PFSK-1 (cell line): ENCODE data around the gene TSBP1.

ENCODE experiments used
- FOXP2 ChIP-seq: optimal IDR thresholded peaks from 2 replicates; pipeline ENCODE3; 2011; ENCODE audit warnings: borderline replicate concordance, control low read depth, inconsistent platforms; ENCODE audit not compliant: insufficient read depth; ENCODE audit errors: extremely low read length, extremely low read depth
- POLR2AphosphoS5 ChIP-seq: IDR thresholded peaks from 2 replicates; pipeline ENCODE4 v1.6.1; 2012; ENCODE audit warnings: low read depth, mild to moderate bottlenecking, control low read depth, low read length, moderate library complexity
- SIN3A ChIP-seq: IDR thresholded peaks from 2 replicates; pipeline ENCODE4 v1.6.1; 2012; ENCODE audit warnings: mild to moderate bottlenecking, low read length, moderate library complexity, borderline replicate concordance; ENCODE audit not compliant: insufficient read depth
- TAF1 ChIP-seq: IDR thresholded peaks from 2 replicates; pipeline ENCODE4 v1.6.1; 2012; ENCODE audit warnings: low read length, control low read depth, borderline replicate concordance; ENCODE audit not compliant: insufficient read depth
- TF ChIP-seq, protein P1 (sequence below), 2 experiments: IDR thresholded peaks; 2 replicates each; pipeline versions ENCODE4 v1.6.1 to v1.8.0; 2011 to 2012; ENCODE audit warnings: low read depth in 2 of 2, low read length in 2 of 2, control low read depth in 1 of 2, inconsistent platforms in 1 of 2, mild to moderate bottlenecking in 1 of 2, moderate library complexity in 1 of 2; ENCODE audit not compliant: insufficient read depth in 1 of 2

Gene TSBP1

GRCh38 chr6:32401284-32401963 is 29.7 kb upstream of the TSBP1 start:
- TF ChIP-seq SIN3A (no peak), POLR2AphosphoS5 (no peak), TAF1 (no peak), FOXP2 (no peak)
- TF ChIP-seq, protein P1, sequence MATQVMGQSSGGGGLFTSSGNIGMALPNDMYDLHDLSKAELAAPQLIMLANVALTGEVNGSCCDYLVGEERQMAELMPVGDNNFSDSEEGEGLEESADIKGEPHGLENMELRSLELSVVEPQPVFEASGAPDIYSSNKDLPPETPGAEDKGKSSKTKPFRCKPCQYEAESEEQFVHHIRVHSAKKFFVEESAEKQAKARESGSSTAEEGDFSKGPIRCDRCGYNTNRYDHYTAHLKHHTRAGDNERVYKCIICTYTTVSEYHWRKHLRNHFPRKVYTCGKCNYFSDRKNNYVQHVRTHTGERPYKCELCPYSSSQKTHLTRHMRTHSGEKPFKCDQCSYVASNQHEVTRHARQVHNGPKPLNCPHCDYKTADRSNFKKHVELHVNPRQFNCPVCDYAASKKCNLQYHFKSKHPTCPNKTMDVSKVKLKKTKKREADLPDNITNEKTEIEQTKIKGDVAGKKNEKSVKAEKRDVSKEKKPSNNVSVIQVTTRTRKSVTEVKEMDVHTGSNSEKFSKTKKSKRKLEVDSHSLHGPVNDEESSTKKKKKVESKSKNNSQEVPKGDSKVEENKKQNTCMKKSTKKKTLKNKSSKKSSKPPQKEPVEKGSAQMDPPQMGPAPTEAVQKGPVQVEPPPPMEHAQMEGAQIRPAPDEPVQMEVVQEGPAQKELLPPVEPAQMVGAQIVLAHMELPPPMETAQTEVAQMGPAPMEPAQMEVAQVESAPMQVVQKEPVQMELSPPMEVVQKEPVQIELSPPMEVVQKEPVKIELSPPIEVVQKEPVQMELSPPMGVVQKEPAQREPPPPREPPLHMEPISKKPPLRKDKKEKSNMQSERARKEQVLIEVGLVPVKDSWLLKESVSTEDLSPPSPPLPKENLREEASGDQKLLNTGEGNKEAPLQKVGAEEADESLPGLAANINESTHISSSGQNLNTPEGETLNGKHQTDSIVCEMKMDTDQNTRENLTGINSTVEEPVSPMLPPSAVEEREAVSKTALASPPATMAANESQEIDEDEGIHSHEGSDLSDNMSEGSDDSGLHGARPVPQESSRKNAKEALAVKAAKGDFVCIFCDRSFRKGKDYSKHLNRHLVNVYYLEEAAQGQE (IDR thresholded peaks at IDR 0.05; ENCODE audit: insufficient read depth in 1 of 2, low read depth in 2 of 2, low read length in 2 of 2): no peak

DNA sequence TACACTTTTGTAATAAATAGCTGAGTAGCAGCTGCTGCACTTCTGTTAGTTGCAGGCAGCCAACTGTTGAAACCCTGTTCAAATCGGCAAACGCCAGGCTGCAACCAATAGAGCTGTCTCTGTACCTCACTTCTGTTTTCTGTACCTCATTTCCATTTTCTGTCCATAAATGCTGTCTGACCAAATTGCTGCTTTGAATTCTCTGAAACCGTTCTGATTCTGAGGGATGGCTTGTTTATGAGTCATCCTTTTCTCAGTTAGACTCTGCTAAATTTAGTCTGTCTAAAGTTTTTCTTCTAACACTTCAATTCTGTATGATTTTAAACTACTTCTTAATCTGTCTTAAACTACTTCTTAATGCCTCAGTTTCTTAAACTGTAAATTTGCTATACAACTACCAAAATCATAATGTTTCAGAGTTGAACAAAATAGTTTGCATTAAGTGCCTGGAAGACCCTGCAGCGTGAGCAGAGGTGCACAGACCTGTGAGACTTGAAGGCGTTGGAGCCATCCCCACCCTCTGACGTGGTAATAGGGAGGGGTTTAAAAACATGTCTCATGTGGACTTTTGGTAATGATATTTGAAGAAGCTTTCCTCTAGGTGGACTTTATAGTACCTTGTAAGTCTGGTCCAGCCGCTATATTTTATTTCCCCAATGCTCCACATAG is 25.7 kb upstream of the TSBP1 start:
- no peak for TF ChIP-seq TAF1
- TF ChIP-seq POLR2AphosphoS5: no peak
- no peak for TF ChIP-seq SIN3A
- TF ChIP-seq, protein P1 (IDR thresholded peaks at IDR 0.05; ENCODE audit: insufficient read depth in 1 of 2, low read depth in 2 of 2, low read length in 2 of 2): no peak
- TF ChIP-seq FOXP2: no peak

DNA sequence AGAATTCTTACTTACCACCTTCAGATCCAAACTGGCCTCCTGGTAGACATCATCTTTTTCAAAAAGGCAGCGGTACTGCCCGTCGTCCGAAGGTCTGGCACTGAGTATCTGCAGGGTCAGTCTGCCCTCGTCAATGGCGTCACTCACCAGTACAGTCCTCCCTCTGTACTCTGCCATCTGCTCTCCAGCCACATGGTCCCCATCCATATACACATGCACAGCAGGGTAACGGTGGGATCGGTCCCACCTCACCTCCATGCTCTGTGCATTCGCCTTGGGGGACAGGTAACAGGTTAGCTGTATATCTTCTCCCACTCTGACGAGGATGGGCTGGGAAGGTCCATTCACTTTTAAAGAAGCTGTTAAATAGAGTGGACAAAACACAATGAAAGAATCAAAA is 24.3 kb upstream of the TSBP1 start:
- TF ChIP-seq SIN3A (no peak), FOXP2 (no peak), TAF1 (no peak), POLR2AphosphoS5 (no peak)
- TF ChIP-seq, protein P1 (IDR thresholded peaks at IDR 0.05; ENCODE audit: insufficient read depth in 1 of 2, low read depth in 2 of 2, low read length in 2 of 2): no peak

- TF ChIP-seq, protein P1 (IDR thresholded peaks at IDR 0.05; ENCODE audit: insufficient read depth in 1 of 2, low read depth in 2 of 2, low read length in 2 of 2): no peak
- no peak for TF ChIP-seq POLR2AphosphoS5
- no peak for TF ChIP-seq TAF1
- TF ChIP-seq FOXP2: no peak
- no peak for TF ChIP-seq SIN3A
Observed at GRCh38 chr6:32393665-32394420, 22.1 kb upstream of the TSBP1 start.
